Astrocyte (in vitro differentiated cells and primary cell): Measurements from ENCODE around the gene CELF2.

Source experiments
- CTCF ChIP-seq: IDR thresholded peaks from 2 replicates; pipeline ENCODE4 v1.5.1; 2011; ENCODE audit warnings: low read depth, mild to moderate bottlenecking, inconsistent platforms, low read length, moderate library complexity; ENCODE audit not compliant: insufficient read depth
- EZH2 ChIP-seq: IDR thresholded peaks from 2 replicates; pipeline ENCODE4 v1.6.1; 2012; ENCODE audit warnings: mild to moderate bottlenecking, low read length, inconsistent platforms; ENCODE audit not compliant: insufficient read depth

- TF ChIP-seq EZH2, result no peak
- TF ChIP-seq CTCF, result no peak
Observed at GRCh38 chr10:11359869-11360268, 342.2 kb downstream of the CELF2 start.
